CD4-positive, alpha-beta T cell treated with Interleukin-10 for 1 hour (primary cell): ENCODE measurements around the gene PAK3.

ENCODE experiments used
- DNase-seq: peaks from one replicate; pipeline ENCODE4 v3.0.0-alpha.2; 2020

The PAK3 gene

GRCh38 chrX:111265486-111265885 lies 169.5 kb downstream of the PAK3 start:
- no peak for DNase-seq

GRCh38 chrX:111268506-111268905 lies 172.5 kb downstream of the PAK3 start:
- DNase-seq = no peak

DNA sequence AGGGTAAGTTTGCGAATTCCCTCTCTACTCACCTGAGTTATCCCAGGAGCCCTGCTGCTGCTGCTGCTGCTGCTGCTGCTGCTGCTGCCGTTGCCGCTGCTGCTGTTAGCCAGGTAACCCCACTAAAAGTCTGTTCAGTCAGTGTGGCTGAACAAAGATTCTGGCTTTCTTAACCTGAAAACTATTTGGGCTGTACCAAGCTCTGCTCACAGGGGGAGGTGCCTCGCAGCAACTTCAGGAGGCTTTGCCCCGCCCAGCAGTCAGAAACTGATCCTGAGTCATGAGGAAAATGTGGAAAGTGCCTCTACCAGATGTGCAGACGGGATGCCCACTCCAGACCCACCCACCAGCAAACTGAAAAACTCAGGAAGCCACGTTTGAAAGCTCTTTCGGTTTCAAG lies 174.3 kb downstream of the PAK3 start, which contains the start of gene CAPN6:
Gene CAPN6 (minus strand): TSS at position 145 of the 400 bp plus-strand sequence. CDS start 6,547 bp downstream, outside the sequence.
- DNase-seq = no peak
